Tongue (tissue), 2 donors: ENCODE measurements around the gene EXOC1. TPM values are rescaled to one million over a fixed set of nuclear protein-coding genes. Genes with fewer than 3 reads are reported as not detected.
"Not testable (repeated sequence)": the region's sequence is repeated elsewhere in the genome, so short reads cannot be mapped to it uniquely, and the experiment has no call there.

Experiments
- DNase-seq: peaks from one replicate; pipeline ENCODE4 v3.0.0-alpha.2; 2015
- total RNA-seq: library from RNA; depleted of rRNA; stranded (reverse); fragments of >200 nt; gene quantifications from one replicate; pipeline ENCODE4 v1.2.3, GENCODE V29; 2014

The EXOC1 gene
- total RNA-seq, 1 donor from 2014 or later: 47.0 TPM

DNA sequence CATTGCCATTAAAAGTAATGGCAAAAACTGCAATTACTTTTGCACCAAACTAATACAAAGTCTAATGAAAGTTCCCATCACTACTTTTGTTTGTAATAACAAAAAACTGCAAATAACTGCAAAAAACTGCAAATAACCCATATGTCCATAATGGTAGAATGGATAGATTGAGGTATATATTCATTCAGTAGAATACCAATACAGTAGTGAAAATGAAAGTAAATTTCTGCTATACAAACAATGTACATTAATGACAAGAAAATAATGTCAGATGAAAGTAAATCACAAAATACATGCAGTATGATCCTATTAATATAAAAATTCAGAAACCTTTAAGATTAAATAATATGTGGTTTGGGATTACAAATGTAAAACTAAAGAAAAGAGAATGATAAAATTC, 54.0 kb downstream of the EXOC1 start:
- DNase-seq: no peak

GRCh38 chr4:55910140-55910539, 56.7 kb downstream of the EXOC1 start:
- no peak for DNase-seq

- DNase-seq: no peak
Measured at GRCh38 chr4:55912249-55912648, 58.8 kb downstream of the EXOC1 start.

DNA sequence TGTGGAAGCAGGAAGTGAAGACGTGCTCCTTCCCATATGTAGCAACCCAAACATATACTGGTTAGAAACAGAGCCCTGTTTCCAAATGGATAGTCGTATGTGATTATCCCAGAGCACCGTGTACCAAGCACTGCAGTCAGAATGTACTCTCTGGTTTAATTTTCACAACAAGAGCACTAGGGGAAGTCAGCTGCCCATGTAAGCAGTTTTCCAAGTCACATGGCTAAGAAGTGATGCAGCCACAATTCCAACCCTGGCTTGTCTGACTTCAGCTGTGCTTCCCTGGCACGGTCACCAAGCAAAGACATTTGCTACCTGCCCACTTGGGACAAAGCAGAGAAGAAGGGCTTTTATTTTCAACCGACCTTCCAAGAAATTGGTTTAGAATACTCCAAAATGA, 67.1 kb downstream of the EXOC1 start:
- peak; percentile 12 for DNase-seq

DNA sequence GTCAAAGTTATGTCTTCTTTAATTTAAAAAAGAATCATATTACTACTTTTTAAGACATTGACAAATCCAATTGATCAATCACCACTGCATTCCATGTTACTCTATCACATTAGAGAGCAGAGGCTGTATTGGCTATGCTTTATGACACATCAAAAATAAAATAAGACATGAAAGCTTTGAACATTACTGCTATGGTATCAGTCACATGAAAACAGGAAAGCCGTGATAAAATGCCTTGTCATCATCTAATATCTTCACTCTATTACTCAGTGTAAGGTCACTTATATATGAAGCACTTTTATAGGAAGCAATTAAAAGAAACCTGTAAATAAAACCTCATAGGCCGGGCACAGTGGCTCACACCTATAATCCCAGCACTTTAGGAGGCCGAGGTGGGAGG, 67.6 kb downstream of the EXOC1 start:
- DNase-seq: no peak

DNA sequence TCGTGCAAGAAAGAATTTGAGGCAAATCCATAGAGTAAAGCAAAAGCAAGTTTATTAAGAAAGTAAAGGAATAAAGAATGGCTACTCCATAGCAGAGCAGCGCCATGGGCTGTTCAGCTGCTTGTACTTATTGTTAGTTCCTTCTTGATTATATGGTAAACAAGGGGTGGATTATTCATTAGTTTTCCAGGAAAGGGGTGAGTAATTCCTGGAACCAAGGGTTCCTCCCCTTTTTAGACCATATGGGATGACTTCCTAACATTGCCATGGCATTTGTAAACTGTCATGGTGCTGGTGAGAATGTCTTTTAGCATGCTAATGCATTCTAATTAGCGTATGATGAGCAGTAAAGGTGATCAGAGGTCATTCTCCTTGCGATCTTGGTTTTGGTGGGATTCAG, 71.8 kb downstream of the EXOC1 start:
- DNase-seq: no peak

DNA sequence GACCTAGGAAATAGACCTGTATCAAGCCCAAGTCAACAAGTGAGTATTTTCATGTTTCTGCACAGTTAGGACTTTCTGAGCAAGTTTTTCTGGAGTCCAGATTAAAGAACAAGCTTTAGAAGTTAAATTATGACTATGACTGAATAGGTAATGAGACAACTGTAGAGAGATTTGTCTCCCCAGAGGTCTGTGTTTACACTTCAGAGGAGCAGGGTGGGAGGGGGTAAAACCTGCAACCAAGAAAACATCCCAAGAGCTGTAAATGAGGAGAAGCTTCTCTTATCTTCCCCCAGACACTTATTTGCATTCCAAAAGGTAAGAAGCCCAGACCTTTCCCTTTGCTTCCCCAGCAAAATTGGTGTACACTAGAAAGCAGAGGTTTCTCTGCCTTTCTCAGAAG, 73.2 kb downstream of the EXOC1 start:
- DNase-seq: no peak

- no peak for DNase-seq
Measured at GRCh38 chr4:55927803-55928437, 74.5 kb downstream of the EXOC1 start.

DNA sequence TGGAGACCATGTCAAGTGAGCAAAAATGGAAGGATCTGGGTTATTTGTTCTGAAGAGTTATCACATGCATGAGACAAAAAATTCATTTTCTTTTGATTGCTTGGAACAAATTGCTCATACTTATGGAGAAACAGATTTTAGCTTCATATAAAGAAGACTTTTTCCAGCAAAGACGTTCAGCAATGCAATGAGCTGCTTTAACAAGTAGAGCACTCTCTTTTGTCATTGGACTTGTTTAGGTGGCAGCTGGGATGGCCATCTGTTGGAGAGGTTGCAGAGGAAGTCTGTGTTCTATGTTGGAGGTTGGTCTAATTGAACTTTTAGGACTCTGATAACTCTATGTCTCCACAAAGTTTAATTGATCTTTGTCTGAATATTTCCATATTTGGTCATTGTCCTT, 75.4 kb downstream of the EXOC1 start:
- no peak for DNase-seq

DNA sequence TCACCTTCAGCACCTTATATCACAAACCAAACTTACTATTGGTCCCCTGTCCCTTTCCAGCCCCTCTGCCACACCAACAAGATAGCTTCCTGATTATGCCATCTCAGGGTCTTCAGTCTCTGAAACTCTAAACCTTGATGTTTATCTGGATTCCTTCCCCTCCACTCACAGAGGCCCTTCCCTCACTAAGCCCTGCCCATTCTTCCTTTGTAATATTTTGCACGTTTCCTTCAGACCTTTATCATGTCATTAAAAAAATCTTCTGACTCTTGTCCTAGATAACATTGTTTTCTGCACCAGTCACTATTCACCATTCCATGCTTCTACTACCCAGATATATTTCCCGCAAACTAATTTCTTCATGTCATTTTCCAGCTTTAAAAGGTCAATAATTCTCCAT, 77.6 kb downstream of the EXOC1 start:
- DNase-seq: no peak

GRCh38 chr4:55931833-55932232, 78.4 kb downstream of the EXOC1 start:
- DNase-seq: no peak

DNA sequence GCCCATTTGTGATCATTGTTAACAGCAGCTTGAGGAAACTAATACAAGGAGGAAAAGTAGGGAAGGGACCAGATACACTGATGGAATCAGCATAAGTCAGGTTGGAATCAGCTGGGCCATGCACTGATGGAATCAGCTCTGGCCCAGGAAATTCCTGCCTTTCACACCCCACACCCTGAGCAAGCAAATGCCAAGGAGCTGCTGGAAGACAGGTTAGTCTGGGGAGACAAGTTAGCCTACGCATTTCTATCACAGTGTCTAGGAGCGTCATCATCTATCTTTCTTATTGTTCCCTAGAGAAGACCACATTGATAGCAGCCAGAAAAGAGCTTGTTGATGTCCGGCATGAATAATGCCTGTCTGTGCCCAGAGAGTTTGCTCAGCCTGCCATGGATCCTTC, 79.1 kb downstream of the EXOC1 start:
- DNase-seq: no peak

- no peak for DNase-seq
Measured at GRCh38 chr4:55933611-55934010, 80.2 kb downstream of the EXOC1 start.

- not testable (repeated sequence) for DNase-seq
Measured at GRCh38 chr4:55935907-55936306, 82.5 kb downstream of the EXOC1 start.

DNA sequence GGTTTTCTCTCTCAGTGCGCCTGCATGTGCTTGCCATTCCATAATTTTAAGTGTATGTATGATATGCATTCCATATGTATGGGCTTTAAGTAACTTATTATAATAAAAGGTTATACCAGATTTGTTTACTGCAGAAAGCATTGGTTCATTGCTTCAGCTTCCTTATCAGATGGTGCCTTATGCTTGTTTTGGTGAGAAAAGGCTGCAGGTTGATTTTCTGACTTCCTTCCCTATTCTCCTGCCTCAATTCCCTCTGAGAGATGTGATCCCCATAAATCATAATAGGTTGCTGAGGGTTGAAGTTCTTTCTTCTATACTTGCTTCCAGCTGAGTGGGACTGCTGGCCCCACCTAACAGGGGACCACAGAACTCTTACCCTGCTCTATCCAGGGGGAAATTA, 85.0 kb downstream of the EXOC1 start:
- no peak for DNase-seq

DNA sequence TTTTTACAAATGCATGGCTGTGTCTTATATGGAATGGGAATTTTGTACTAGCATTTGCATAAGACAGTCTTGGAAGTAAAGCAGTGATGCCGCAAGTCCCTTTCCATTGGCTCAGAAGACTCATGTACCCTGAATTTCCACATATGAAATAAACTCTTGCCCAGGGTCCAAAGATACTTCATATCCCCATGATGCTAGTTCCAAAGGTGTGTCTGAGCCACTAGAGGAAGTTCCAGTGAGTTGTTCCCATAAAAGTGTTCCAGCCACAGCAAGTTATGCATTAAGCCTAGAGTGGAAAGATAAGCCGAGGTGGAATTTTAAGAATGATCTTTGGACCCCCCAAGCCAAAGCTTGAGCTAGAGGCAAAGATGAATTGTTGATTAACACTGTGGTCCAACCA, 86.0 kb downstream of the EXOC1 start:
- no peak for DNase-seq

DNA sequence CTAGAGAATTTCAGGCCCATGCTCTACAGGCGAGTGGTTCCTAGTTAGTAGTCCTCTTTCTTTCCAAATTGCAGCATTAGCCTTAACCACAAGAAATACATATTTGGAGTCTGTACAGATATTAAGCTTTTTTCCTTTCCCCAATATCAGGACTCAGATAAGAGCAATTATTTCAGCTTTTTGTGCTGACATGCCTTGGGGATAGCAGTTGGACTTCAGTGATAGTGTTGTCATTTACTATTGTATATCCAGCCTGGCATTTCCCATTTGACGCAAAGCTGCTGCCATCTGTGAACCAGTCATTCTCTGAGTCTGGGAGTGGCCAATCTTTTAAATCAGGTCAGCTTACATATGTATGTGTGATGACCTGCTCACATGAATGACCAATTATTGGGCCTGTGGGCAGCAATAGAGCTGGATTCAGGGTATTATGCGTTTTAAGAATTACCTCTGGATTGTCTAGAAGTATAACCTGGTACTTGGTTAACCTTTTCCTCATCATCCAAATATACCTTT, 88.5 kb downstream of the EXOC1 start:
- DNase-seq: no peak

GRCh38 chr4:55947254-55947882, 93.9 kb downstream of the EXOC1 start:
- peak; percentile 17 for DNase-seq

- peak; percentile 40 for DNase-seq
Measured at GRCh38 chr4:55947912-55948725, 94.7 kb downstream of the EXOC1 start.

GRCh38 chr4:55948726-55949481, 95.5 kb downstream of the EXOC1 start, which contains the start of gene CEP135:
CEP135 (plus strand) TSS chr4:55948945; CDS start chr4:55952131, 3,186 bp downstream.
- peak; percentile 97 for DNase-seq

GRCh38 chr4:55949482-55949802, 96.0 kb downstream of the EXOC1 start:
- DNase-seq: no peak

GRCh38 chr4:55951191-55951922, 97.9 kb downstream of the EXOC1 start:
- no peak for DNase-seq
